IMR-90 (cell line): Measurements from ENCODE around the gene UCHL5. TPM values are rescaled to one million over a fixed set of nuclear protein-coding genes. Genes with fewer than 3 reads are reported as not detected.

Source experiments
- ATAC-seq: fragments of 200-7000 bp; cut with Tn5 transposase; 2 replicates; pipeline ENCODE4 v1.9.1; 2020; ENCODE audit warnings: low read depth, mild to moderate bottlenecking, moderate library complexity
- BruUV-seq: library from RNA; stranded (reverse); fragments of 400-500 nt; replicated peaks from 2 replicates; lab custom pipeline; 2021; lab: Mats Ljungman, UMichigan
- CTCF ChIA-PET: fragments of 300-600 bp; formaldehyde crosslinking; extraction: SDS; loops from one replicate; lab custom pipeline; 2021; ENCODE audit warnings: antibody characterized with exemption; lab: Yijun Ruan, JAX
- POLR2A ChIA-PET: fragments of 300-600 bp; sonication (Branson Sonifier 250); formaldehyde crosslinking; loops from one replicate; lab custom pipeline; 2022; ENCODE audit warnings: antibody characterized with exemption; ENCODE audit not compliant: unreplicated experiment; lab: Charles Lee
- DNase-seq: peaks from one replicate; pipeline ENCODE4 v3.0.0; 2013
- H2AFZ ChIP-seq: replicated peaks from 2 replicates; pipeline ENCODE3; 2013; ENCODE audit warnings: low read length, mild to moderate bottlenecking; ENCODE audit not compliant: poor library complexity
- H2AK5ac ChIP-seq: 2 replicates; pipeline ENCODE4 v1.6.1; 2013; ENCODE audit warnings: low read depth, low read length, inconsistent platforms
- H2AK9ac ChIP-seq: replicated peaks from 2 replicates; pipeline ENCODE3; 2013; ENCODE audit warnings: mild to moderate bottlenecking, low read depth, low read length, moderate library complexity; ENCODE audit not compliant: poor library complexity
- H2BK120ac ChIP-seq: 2 replicates; pipeline ENCODE4 v1.6.1; 2013; ENCODE audit warnings: low read depth, low read length, inconsistent platforms
- H2BK15ac ChIP-seq: 3 replicates; pipeline ENCODE4 v1.6.1; 2013; ENCODE audit warnings: low read depth, low read length, inconsistent platforms
- H2BK20ac ChIP-seq: 2 replicates; pipeline ENCODE4 v1.6.1; 2013; ENCODE audit warnings: low read depth, mild to moderate bottlenecking, inconsistent platforms, low read length, moderate library complexity
- H2BK5ac ChIP-seq: 2 replicates; pipeline ENCODE4 v1.6.1; 2013; ENCODE audit warnings: mild to moderate bottlenecking, low read depth, low read length, inconsistent platforms; ENCODE audit not compliant: poor library complexity, severe bottlenecking
- H3K14ac ChIP-seq: replicated peaks from 2 replicates; pipeline ENCODE4 v1.6.1; 2013; ENCODE audit warnings: low read depth, low read length, inconsistent platforms
- H3K18ac ChIP-seq: 2 replicates; pipeline ENCODE4 v1.6.1; 2013; ENCODE audit warnings: low read depth, low read length, control low read depth
- H3K23ac ChIP-seq: 2 replicates; pipeline ENCODE4 v1.6.1; 2013; ENCODE audit warnings: low read depth, low read length, inconsistent platforms
- H3K27ac ChIP-seq: 2 replicates; pipeline ENCODE4 v1.5.1; 2013; ENCODE audit warnings: mild to moderate bottlenecking, control low read depth, low read length; ENCODE audit not compliant: insufficient read depth
- H3K27me3 ChIP-seq: 2 replicates; pipeline ENCODE4 v1.6.1; 2013; ENCODE audit warnings: low read length; ENCODE audit not compliant: control insufficient read depth, insufficient read depth
- H3K36me3 ChIP-seq: 2 replicates; pipeline ENCODE4 v1.6.1; 2013; ENCODE audit warnings: low read length, mixed read lengths; ENCODE audit not compliant: control insufficient read depth, insufficient read depth
- H3K4ac ChIP-seq: 2 replicates; pipeline ENCODE4 v1.6.1; 2013; ENCODE audit warnings: low read depth, low read length, inconsistent platforms
- H3K4me1 ChIP-seq: 2 replicates; pipeline ENCODE4 v1.6.1; 2013; ENCODE audit warnings: low read length, mixed read lengths; ENCODE audit not compliant: control insufficient read depth, insufficient read depth
- H3K4me2 ChIP-seq: 2 replicates; pipeline ENCODE4 v1.6.1; 2013; ENCODE audit warnings: low read depth, mild to moderate bottlenecking, control low read depth, low read length, moderate library complexity
- H3K4me3 ChIP-seq: 2 replicates; pipeline ENCODE4 v1.5.1; 2013; ENCODE audit warnings: low read depth, mild to moderate bottlenecking, control low read depth, low read length, moderate library complexity; ENCODE audit not compliant: insufficient read depth
- H3K56ac ChIP-seq: 2 replicates; pipeline ENCODE4 v1.6.1; 2013; ENCODE audit warnings: low read length, inconsistent platforms; ENCODE audit not compliant: insufficient read depth; ENCODE audit errors: extremely low read depth
- H3K79me1 ChIP-seq, 2 experiments: 2 replicates each; pipeline ENCODE4 v1.6.1; 2013; ENCODE audit warnings: low read length in 2 of 2, inconsistent platforms in 1 of 2, low read depth in 1 of 2
- H3K9ac ChIP-seq: 2 replicates; pipeline ENCODE4 v1.6.1; 2013; ENCODE audit warnings: low read depth, low read length, control low read depth
- H3K9me1 ChIP-seq: 2 replicates; pipeline ENCODE4 v1.6.1; 2013; ENCODE audit warnings: low read length, inconsistent platforms; ENCODE audit not compliant: insufficient read depth
- H3K9me3 ChIP-seq: 2 replicates; pipeline ENCODE4 v1.6.1; 2013; ENCODE audit warnings: low read length; ENCODE audit not compliant: control insufficient read depth, insufficient read depth
- H4K20me1 ChIP-seq: 2 replicates; pipeline ENCODE4 v1.6.1; 2013; ENCODE audit warnings: low read length, inconsistent platforms; ENCODE audit not compliant: insufficient read depth
- H4K5ac ChIP-seq: 2 replicates; pipeline ENCODE4 v1.6.1; 2013; ENCODE audit warnings: mild to moderate bottlenecking, low read depth, low read length, control low read depth
- H4K8ac ChIP-seq, 2 experiments: 2 replicates each; pipeline ENCODE4 v1.6.1; 2013; ENCODE audit warnings: low read depth in 2 of 2, low read length in 2 of 2, control low read depth in 1 of 2, inconsistent platforms in 1 of 2
- H4K91ac ChIP-seq: 2 replicates; pipeline ENCODE4 v1.6.1; 2013; ENCODE audit warnings: low read depth, low read length, inconsistent platforms; ENCODE audit not compliant: insufficient read depth
- BHLHE40 ChIP-seq: fragments of 150-350 bp; IDR thresholded peaks from 2 replicates; pipeline ENCODE4 v1.6.1; 2016; ENCODE audit warnings: mild to moderate bottlenecking, low read depth, low read length
- MAFK ChIP-seq: IDR thresholded peaks from 2 replicates; pipeline ENCODE4 v1.6.1; 2012; ENCODE audit warnings: low read depth, low read length, improper control_type of control experiment
- MAZ ChIP-seq: IDR thresholded peaks from 2 replicates; pipeline ENCODE4 v1.6.1; 2012; ENCODE audit warnings: low read depth, mild to moderate bottlenecking, low read length, improper control_type of control experiment, moderate library complexity, borderline replicate concordance
- NFE2L2 ChIP-seq: fragments of 150-350 bp; IDR thresholded peaks from 2 replicates; pipeline ENCODE4 v1.6.1; 2016; ENCODE audit warnings: low read depth, mild to moderate bottlenecking, low read length
- RCOR1 ChIP-seq: IDR thresholded peaks from 2 replicates; pipeline ENCODE4 v1.6.1; 2012; ENCODE audit warnings: mild to moderate bottlenecking, low read length, improper control_type of control experiment; ENCODE audit not compliant: insufficient replicate concordance
- SMC3 ChIP-seq: fragments of 150-350 bp; IDR thresholded peaks from 2 replicates; pipeline ENCODE4 v1.6.1; 2016; ENCODE audit warnings: low read depth, mild to moderate bottlenecking, antibody characterized with exemption, low read length, moderate library complexity
- WGBS, 2 experiments: methylation state at CpG; one replicate each; pipeline versions ENCODE4 v1.1.5 to v1.1.7; 2013; ENCODE audit warnings: missing lambda C conversion rate in 2 of 2; ENCODE audit not compliant: insufficient read length in 1 of 2; ENCODE audit errors: extremely low coverage in 2 of 2; 5-methylcytosine and 5-hydroxymethylcytosine counted together
- dilution Hi-C: fragments of 300-500 bp; cut with HindIII; formaldehyde crosslinking; loops from one replicate; pipeline ENCODE4 v1.14.3; 2018; ENCODE audit warnings: low sequenced_read_pairs; ENCODE audit not compliant: unreplicated experiment
- in situ Hi-C: fragments of 300-500 bp; cut with MboI; formaldehyde crosslinking; loops from 3 replicates; pipeline ENCODE4 v1.14.3; 2019; ENCODE audit warnings: low sequenced_read_pairs, inconsistent platforms, mixed read lengths
- intact Hi-C: fragments of 100-400 bp; cut with micrococcal nuclease; formaldehyde crosslinking; loops from 2 replicates; pipeline ENCODE4 v1.10.0; 2022
- polyA plus RNA-seq, 3 experiments: library from polyadenylated mRNA; depleted of rRNA; stranded (reverse); fragments of >200 nt; gene quantifications; 2 replicates each; pipeline ENCODE4 v1.2.3, GENCODE V29; 2012; ENCODE audit warnings: low replicate concordance in 1 of 3
- total RNA-seq: library from RNA; depleted of rRNA; stranded (reverse); fragments of >200 nt; gene quantifications from 2 replicates; pipeline ENCODE4 v1.2.3, GENCODE V29; 2012
- TF ChIP-seq, protein P1 (sequence below): fragments of 150-350 bp; IDR thresholded peaks from 2 replicates; pipeline ENCODE4 v1.6.1; 2016; ENCODE audit warnings: low read depth, mild to moderate bottlenecking, low read length, moderate library complexity, borderline replicate concordance
- TF ChIP-seq, protein P2 (sequence below): fragments of 150-350 bp; IDR thresholded peaks from 2 replicates; pipeline ENCODE4 v1.6.1; 2017; ENCODE audit warnings: mild to moderate bottlenecking, antibody characterized with exemption, low read length, low read depth

The UCHL5 gene
- total and polyA plus RNA-seq, 2 of the 4 experiments (the other 2 are of a cell fraction): 12.9 to 18.4 TPM

DNA sequence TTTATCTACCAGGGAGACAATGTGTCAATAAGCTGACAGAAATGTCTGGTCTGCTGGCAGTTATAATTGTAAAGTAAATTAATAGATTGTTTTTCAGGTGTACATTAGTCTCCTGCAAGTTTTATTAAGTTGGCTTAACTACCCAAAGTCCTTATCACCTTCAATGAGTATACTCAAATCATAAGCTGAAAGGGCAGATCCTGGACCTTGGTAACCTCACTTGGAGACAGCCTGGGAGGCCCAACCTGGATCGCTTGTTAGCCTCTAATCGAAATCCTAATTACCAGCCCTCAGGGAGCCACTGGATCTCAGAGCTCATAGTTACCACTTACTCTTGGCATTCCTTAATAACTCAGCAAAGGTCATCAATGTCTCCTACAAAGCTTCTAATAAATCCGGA is 49.7 kb downstream of the UCHL5 start:
- no peak overlapping the region for H3K27ac ChIP-seq
- ATAC-seq (no peak), DNase-seq (no peak)
- no peaks in the 10 kb centered on the region for H3K9me3 ChIP-seq
- H3K36me3 ChIP-seq: no peaks in the 10 kb centered on the region
- no peak overlapping the region for H3K23ac ChIP-seq
- H2AFZ ChIP-seq: no peak overlapping the region
- no TSS peak for BruUV-seq
- no peak overlapping the region for H3K56ac ChIP-seq
- H3K9me1 ChIP-seq: no peaks in the 10 kb centered on the region
- H2BK120ac ChIP-seq: no peak overlapping the region
- no peak overlapping the region for H2BK20ac ChIP-seq
- no peak overlapping the region for H3K14ac ChIP-seq
- WGBS, 2 experiments: no CpG with 5 or more reads among the region's 3 CpGs
- no peak overlapping the region for H3K4me3 ChIP-seq
- no peak overlapping the region for H4K5ac ChIP-seq
- no peak overlapping the region for H2AK9ac ChIP-seq
- dilution Hi-C loops: loop anchor here (25.0 kb wide), 2 partner anchors 197 to 522 kb away; partner anchors contain the start of gene RGS2
- H2BK5ac ChIP-seq: no peak overlapping the region
- in situ Hi-C loops: no loop called here
- H4K91ac ChIP-seq: no peak overlapping the region
- H3K18ac ChIP-seq: no peak overlapping the region
- no peak overlapping the region for H3K4me2 ChIP-seq
- H4K20me1 ChIP-seq: no peaks in the 10 kb centered on the region
- peaks cover 2% of the 10 kb centered on the region for H3K4me1 ChIP-seq
- CTCF ChIA-PET: no interaction called here
- POLR2A ChIA-PET: no interaction called here
- H2AK5ac ChIP-seq: no peak overlapping the region
- H3K4ac ChIP-seq: no peak overlapping the region
- intact Hi-C loops: no loop called here
- H3K9ac ChIP-seq: no peak overlapping the region
- no peaks in the 10 kb centered on the region for H3K79me1 ChIP-seq
- H4K8ac ChIP-seq: no peak overlapping the region
- TF ChIP-seq MAFK: no peak
- TF ChIP-seq NFE2L2: no peak
- no peak for TF ChIP-seq MAZ
- TF ChIP-seq BHLHE40: no peak
- TF ChIP-seq, protein P1, sequence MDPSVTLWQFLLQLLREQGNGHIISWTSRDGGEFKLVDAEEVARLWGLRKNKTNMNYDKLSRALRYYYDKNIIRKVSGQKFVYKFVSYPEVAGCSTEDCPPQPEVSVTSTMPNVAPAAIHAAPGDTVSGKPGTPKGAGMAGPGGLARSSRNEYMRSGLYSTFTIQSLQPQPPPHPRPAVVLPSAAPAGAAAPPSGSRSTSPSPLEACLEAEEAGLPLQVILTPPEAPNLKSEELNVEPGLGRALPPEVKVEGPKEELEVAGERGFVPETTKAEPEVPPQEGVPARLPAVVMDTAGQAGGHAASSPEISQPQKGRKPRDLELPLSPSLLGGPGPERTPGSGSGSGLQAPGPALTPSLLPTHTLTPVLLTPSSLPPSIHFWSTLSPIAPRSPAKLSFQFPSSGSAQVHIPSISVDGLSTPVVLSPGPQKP: no peak
- no peak for TF ChIP-seq RCOR1
- TF ChIP-seq, protein P2, sequence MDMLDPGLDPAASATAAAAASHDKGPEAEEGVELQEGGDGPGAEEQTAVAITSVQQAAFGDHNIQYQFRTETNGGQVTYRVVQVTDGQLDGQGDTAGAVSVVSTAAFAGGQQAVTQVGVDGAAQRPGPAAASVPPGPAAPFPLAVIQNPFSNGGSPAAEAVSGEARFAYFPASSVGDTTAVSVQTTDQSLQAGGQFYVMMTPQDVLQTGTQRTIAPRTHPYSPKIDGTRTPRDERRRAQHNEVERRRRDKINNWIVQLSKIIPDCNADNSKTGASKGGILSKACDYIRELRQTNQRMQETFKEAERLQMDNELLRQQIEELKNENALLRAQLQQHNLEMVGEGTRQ: no peak
- TF ChIP-seq SMC3: no peak
- no peak overlapping the region for H2BK15ac ChIP-seq
- H3K27me3 ChIP-seq: no peaks in the 10 kb centered on the region
